GM23338 (cell line): ENCODE data around the gene MCM9.

Source experiments
- EZH2phosphoT487 ChIP-seq: fragments of 200-600 bp; sonication (generic); IDR thresholded peaks from one replicate; pipeline ENCODE4 v1.8.1; 2018; ENCODE audit warnings: antibody characterized with exemption; ENCODE audit not compliant: unreplicated experiment
- JUNB ChIP-seq: IDR thresholded peaks from one replicate; pipeline ENCODE4 v1.6.1; 2016; ENCODE audit warnings: antibody characterized with exemption; ENCODE audit not compliant: unreplicated experiment
- TF ChIP-seq, protein P1 (sequence below), 2 experiments: fragments of 200-600 bp in 1 of 2; sonication (generic) in 1 of 2; conservative IDR thresholded peaks; 2 replicates each; pipeline versions ENCODE4 v1.5.1 to v1.6.1; 2016 to 2017; ENCODE audit warnings: antibody characterized with exemption in 2 of 2, low read depth in 2 of 2, mild to moderate bottlenecking in 2 of 2, moderate library complexity in 1 of 2

DNA sequence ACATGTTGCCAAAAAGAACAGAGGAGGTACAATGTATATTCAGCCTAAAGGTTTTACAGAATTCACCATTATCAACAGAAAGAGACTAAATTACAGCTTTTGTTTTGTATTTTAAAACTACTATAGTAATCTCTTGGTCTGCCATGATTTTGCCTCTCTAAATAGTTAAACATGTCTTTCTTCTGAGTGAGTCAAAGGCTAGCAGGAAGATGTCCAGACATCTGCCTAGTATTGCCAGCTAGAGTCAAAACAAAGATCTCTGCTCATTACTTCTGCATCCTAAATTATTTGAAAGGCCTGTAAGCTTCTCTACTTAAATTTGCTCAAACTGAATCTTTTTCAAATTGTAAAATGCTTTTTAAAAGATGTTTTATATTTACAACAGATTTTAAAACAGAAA, 32.2 kb downstream of the MCM9 start:
- TF ChIP-seq, protein P1, sequence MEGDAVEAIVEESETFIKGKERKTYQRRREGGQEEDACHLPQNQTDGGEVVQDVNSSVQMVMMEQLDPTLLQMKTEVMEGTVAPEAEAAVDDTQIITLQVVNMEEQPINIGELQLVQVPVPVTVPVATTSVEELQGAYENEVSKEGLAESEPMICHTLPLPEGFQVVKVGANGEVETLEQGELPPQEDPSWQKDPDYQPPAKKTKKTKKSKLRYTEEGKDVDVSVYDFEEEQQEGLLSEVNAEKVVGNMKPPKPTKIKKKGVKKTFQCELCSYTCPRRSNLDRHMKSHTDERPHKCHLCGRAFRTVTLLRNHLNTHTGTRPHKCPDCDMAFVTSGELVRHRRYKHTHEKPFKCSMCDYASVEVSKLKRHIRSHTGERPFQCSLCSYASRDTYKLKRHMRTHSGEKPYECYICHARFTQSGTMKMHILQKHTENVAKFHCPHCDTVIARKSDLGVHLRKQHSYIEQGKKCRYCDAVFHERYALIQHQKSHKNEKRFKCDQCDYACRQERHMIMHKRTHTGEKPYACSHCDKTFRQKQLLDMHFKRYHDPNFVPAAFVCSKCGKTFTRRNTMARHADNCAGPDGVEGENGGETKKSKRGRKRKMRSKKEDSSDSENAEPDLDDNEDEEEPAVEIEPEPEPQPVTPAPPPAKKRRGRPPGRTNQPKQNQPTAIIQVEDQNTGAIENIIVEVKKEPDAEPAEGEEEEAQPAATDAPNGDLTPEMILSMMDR (conservative IDR thresholded peaks at IDR 0.05; ENCODE audit: low read depth in 2 of 2) = no peak
- TF ChIP-seq JUNB (no peak), EZH2phosphoT487 (no peak)
